GM12873 (cell line): ENCODE data around the gene ZNF521.

Experiments used
- CTCF ChIP-seq: IDR thresholded peaks from 2 replicates; pipeline ENCODE4 v1.5.1; 2012; ENCODE audit warnings: low read depth, mild to moderate bottlenecking, moderate library complexity, low read length, control low read depth; ENCODE audit not compliant: insufficient read depth; ENCODE audit errors: missing control alignments

The ZNF521 gene

GRCh38 chr18:25016666-25017065, 335.3 kb downstream of the ZNF521 start:
- TF ChIP-seq CTCF = no peak

- no peak for TF ChIP-seq CTCF
These were observed 335.8 kb downstream of the ZNF521 start for GRCh38 chr18:25016181-25016580.
